ENCODE results near the gene JAG2.

Gene JAG2

GRCh38 chr14:105093431-105094192 is 75.0 kb downstream of the JAG2 start:
- Histone ChIP-seq H3K9me3 (ENCODE audit: low read length) (no peaks in the 10 kb centered on the region), H3K4me3 (ENCODE audit: low read depth, low read length, poor library complexity, severe bottlenecking) (peak overlapping the region; percentile 56), H3K4me1 (ENCODE audit: insufficient read depth, low read length, severe bottlenecking) (no peaks in the 10 kb centered on the region), H3K9ac (ENCODE audit: low read length) (peak overlapping the region; percentile 54; the same call in 1 of the 2 replicates), H2AFZ (ENCODE audit: low read length) (no peak overlapping the region), H3F3A (ENCODE audit: insufficient read depth, low read length) (no peaks in the 10 kb centered on the region), H4K20me1 (ENCODE audit: insufficient read depth, low read length) (no peaks in the 10 kb centered on the region), H3K36me3 (ENCODE audit: insufficient read depth, low read length) (no peaks in the 10 kb centered on the region), H3K4me2 (ENCODE audit: low read length) (peak overlapping the region; percentile 65), H3K27ac (ENCODE audit: low read depth, low read length, poor library complexity, severe bottlenecking) (no peak overlapping the region), H3K9me2 (ENCODE audit: low read depth, low read length) (no peaks in the 10 kb centered on the region), H3K79me2 (ENCODE audit: insufficient read depth, low read length) (no peaks in the 10 kb centered on the region), H3K27me3 (ENCODE audit: insufficient read depth, low read length) (0 out of 2 replicates have a peak, but pooled peaks cover 8% of the 10 kb centered on the region)
- TF ChIP-seq CTCF (IDR thresholded peaks at IDR 0.05; ENCODE audit: low read length) (peak; percentile 65), EZH2 (IDR thresholded peaks at IDR 0.05; ENCODE audit: borderline replicate concordance, low read length) (no peak)

DNA sequence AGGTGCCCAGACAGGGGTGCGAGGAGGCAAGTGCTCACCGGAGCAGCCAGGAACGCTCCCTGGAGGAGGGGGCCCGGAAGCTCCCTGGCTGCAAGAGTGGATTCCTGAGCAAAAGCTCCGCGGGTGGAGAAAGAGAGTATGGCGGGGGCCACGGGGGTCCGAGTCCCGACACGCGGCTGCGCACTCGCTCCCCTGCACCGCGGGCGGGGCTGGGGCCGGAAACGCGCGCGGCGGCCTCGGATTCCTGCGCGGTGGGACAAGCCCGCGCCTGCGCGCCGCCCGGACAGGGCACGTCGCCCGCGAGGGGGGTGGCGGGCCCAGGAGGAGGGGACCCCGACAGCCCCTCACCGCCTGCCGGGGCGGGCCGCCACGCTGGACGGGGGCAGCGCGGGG is 75.5 kb downstream of the JAG2 start:
- Histone ChIP-seq H3K27ac (ENCODE audit: low read depth, low read length, poor library complexity, severe bottlenecking) (no peak overlapping the region), H3K9me3 (ENCODE audit: low read length) (no peaks in the 10 kb centered on the region), H3K9me2 (ENCODE audit: low read depth, low read length) (no peaks in the 10 kb centered on the region), H3K4me1 (ENCODE audit: insufficient read depth, low read length, severe bottlenecking) (no peaks in the 10 kb centered on the region), H2AFZ (ENCODE audit: low read length) (no peak overlapping the region), H3K4me2 (ENCODE audit: low read length) (peak overlapping the region; percentile 12; the same call in 1 of the 2 replicates), H3K79me2 (ENCODE audit: insufficient read depth, low read length) (no peaks in the 10 kb centered on the region), H3K27me3 (ENCODE audit: insufficient read depth, low read length) (0 out of 2 replicates have a peak, but pooled peaks cover 9% of the 10 kb centered on the region), H3F3A (ENCODE audit: insufficient read depth, low read length) (no peaks in the 10 kb centered on the region), H3K4me3 (ENCODE audit: low read depth, low read length, poor library complexity, severe bottlenecking) (peak overlapping the region; percentile 12), H4K20me1 (ENCODE audit: insufficient read depth, low read length) (no peaks in the 10 kb centered on the region), H3K9ac (ENCODE audit: low read length) (no peak overlapping the region; the same call in 1 of the 2 replicates), H3K36me3 (ENCODE audit: insufficient read depth, low read length) (no peaks in the 10 kb centered on the region)
- TF ChIP-seq CTCF (IDR thresholded peaks at IDR 0.05; ENCODE audit: low read length): no peak
- TF ChIP-seq EZH2 (IDR thresholded peaks at IDR 0.05; ENCODE audit: borderline replicate concordance, low read length): no peak

- Histone ChIP-seq H3K4me2 (ENCODE audit: low read length) (peak overlapping the region; percentile 12; the same call in 1 of the 2 replicates), H3K27me3 (ENCODE audit: insufficient read depth, low read length) (0 out of 2 replicates have a peak, but pooled peaks cover 8% of the 10 kb centered on the region), H3K4me3 (ENCODE audit: low read depth, low read length, poor library complexity, severe bottlenecking) (peak overlapping the region; percentile 12), H3K9me2 (ENCODE audit: low read depth, low read length) (no peaks in the 10 kb centered on the region), H3K79me2 (ENCODE audit: insufficient read depth, low read length) (no peaks in the 10 kb centered on the region), H3K4me1 (ENCODE audit: insufficient read depth, low read length, severe bottlenecking) (no peaks in the 10 kb centered on the region), H4K20me1 (ENCODE audit: insufficient read depth, low read length) (no peaks in the 10 kb centered on the region), H3K9ac (ENCODE audit: low read length) (no peak overlapping the region; the same call in 1 of the 2 replicates), H3F3A (ENCODE audit: insufficient read depth, low read length) (no peaks in the 10 kb centered on the region), H3K36me3 (ENCODE audit: insufficient read depth, low read length) (no peaks in the 10 kb centered on the region), H3K27ac (ENCODE audit: low read depth, low read length, poor library complexity, severe bottlenecking) (no peak overlapping the region), H2AFZ (ENCODE audit: low read length) (no peak overlapping the region), H3K9me3 (ENCODE audit: low read length) (no peaks in the 10 kb centered on the region)
- TF ChIP-seq CTCF (IDR thresholded peaks at IDR 0.05; ENCODE audit: low read length): no peak
- no peak for TF ChIP-seq EZH2 (IDR thresholded peaks at IDR 0.05; ENCODE audit: borderline replicate concordance, low read length)
Observed at GRCh38 chr14:105092171-105093037, 76.2 kb downstream of the JAG2 start.
